ENCODE data around the gene FBXL20. TPM values are rescaled to one million over a fixed set of nuclear protein-coding genes. Genes with fewer than 3 reads are reported as not detected.

Gene FBXL20
- total RNA-seq, 1 donor from 2014 or later: 23.9 TPM

- Histone ChIP-seq H3K27me3 (peaks cover 25% of the 10 kb centered on the region), H3K27ac (no peak overlapping the region), H3K4me1 (peaks cover 7% of the 10 kb centered on the region), H3K4me3 (no peak overlapping the region), H3K9me3 (no peaks in the 10 kb centered on the region), H3K36me3 (no peaks in the 10 kb centered on the region)
- ATAC-seq: peak; percentile 66
- peak; percentile 61 for DNase-seq
- intact Hi-C loops (cut with DNase I): no loop called here
- TF ChIP-seq, protein P1, sequence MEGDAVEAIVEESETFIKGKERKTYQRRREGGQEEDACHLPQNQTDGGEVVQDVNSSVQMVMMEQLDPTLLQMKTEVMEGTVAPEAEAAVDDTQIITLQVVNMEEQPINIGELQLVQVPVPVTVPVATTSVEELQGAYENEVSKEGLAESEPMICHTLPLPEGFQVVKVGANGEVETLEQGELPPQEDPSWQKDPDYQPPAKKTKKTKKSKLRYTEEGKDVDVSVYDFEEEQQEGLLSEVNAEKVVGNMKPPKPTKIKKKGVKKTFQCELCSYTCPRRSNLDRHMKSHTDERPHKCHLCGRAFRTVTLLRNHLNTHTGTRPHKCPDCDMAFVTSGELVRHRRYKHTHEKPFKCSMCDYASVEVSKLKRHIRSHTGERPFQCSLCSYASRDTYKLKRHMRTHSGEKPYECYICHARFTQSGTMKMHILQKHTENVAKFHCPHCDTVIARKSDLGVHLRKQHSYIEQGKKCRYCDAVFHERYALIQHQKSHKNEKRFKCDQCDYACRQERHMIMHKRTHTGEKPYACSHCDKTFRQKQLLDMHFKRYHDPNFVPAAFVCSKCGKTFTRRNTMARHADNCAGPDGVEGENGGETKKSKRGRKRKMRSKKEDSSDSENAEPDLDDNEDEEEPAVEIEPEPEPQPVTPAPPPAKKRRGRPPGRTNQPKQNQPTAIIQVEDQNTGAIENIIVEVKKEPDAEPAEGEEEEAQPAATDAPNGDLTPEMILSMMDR (IDR thresholded peaks at IDR 0.05): peak; percentile 55
Observed at GRCh38 chr17:39235555-39236449, 165.6 kb downstream of the FBXL20 start.

DNA sequence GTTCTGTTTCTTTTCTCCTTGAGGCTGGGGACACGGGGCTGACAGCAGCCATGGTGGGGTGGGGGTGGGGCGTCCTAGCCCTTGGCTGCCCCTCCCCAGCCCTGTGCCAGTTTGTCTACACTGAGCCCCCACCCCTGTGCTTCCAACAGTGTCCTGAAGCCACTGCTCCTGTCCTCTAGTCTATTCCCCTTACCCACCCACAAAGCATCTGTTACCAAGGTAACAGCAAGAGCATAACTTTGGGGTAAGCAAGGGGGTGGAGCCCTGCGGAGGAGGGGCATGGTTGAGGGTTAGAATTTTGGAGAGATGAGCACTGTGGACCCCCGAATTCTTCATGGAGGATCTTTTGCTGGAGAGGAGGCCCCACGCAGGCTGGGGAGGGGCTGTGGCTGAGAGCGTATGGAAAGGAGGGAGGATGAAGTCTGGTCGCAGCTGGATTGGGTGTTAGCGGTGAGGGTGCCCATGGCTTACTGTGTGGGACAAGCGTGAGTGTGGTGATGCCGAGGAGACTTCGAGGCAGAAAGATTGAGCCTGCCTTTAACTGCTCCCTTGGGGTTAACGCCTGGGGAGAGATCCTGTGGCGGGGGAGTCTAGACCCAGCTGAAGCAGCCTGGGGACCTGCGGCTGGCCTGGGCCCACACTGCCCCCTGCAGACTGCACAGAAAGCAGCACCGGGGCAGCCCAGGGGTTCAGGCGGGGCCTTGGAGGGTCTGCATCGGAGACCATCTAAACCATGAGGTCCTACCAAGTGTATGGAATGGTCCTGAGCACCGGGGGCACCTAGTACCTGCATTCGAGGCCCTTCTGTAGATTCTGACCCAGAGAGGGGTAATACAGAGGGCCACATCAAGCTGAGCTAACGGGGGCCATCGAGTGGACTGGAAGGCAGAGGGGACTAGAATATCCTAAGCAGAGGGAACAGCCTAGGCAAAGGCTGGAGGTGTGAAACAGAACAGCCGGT is 169.6 kb downstream of the FBXL20 start:
- Histone ChIP-seq H3K27ac (no peak overlapping the region), H3K4me3 (no peak overlapping the region), H3K36me3 (no peaks in the 10 kb centered on the region), H3K9me3 (no peaks in the 10 kb centered on the region), H3K4me1 (no peaks in the 10 kb centered on the region), H3K27me3 (peaks cover 47% of the 10 kb centered on the region)
- peak; percentile 87 for ATAC-seq
- intact Hi-C loops (cut with DNase I): no loop called here
- TF ChIP-seq, protein P1 (IDR thresholded peaks at IDR 0.05): peak; percentile 77
- peak; percentile 81 for DNase-seq

GRCh38 chr17:39231091-39231561 is 170.3 kb downstream of the FBXL20 start:
- no peaks in the 10 kb centered on the region for H3K36me3 ChIP-seq
- TF ChIP-seq, protein P1 (IDR thresholded peaks at IDR 0.05): no peak
- H3K4me1 ChIP-seq: peaks cover 2% of the 10 kb centered on the region
- peak; percentile 8 for ATAC-seq
- H3K9me3 ChIP-seq: no peaks in the 10 kb centered on the region
- intact Hi-C loops (cut with DNase I): no loop called here
- H3K27me3 ChIP-seq: peaks cover 55% of the 10 kb centered on the region
- H3K27ac ChIP-seq: no peak overlapping the region
- H3K4me3 ChIP-seq: no peak overlapping the region
- no peak for DNase-seq

DNA sequence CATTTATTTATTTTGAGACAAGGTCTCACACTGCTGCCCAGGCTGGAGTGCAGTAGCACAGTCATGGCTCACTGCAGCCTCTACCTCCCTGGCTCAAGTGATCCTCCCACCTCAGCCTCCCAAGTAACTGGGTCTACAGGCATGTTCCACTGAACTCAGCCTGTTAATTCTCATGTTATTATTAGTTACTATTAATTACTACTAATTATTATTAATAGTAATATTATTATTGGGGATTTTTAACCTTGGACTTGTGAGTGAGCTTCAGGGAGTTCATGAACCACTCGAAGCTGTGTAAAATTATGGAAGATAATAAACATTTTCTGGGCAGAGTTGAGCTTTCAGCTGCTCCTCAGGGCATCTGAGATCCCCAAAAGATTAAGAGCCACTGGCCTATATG is 171.1 kb downstream of the FBXL20 start:
- ATAC-seq (no peak), DNase-seq (no peak)
- Histone ChIP-seq H3K36me3 (no peaks in the 10 kb centered on the region), H3K9me3 (no peaks in the 10 kb centered on the region), H3K27ac (no peak overlapping the region), H3K27me3 (peaks cover 63% of the 10 kb centered on the region), H3K4me1 (peaks cover 9% of the 10 kb centered on the region), H3K4me3 (no peak overlapping the region)
- TF ChIP-seq, protein P1 (IDR thresholded peaks at IDR 0.05): no peak
- intact Hi-C loops (cut with DNase I): no loop called here

GRCh38 chr17:39229274-39229913 is 172.0 kb downstream of the FBXL20 start:
- Histone ChIP-seq H3K27ac (no peak overlapping the region), H3K27me3 (peaks cover 72% of the 10 kb centered on the region), H3K9me3 (no peaks in the 10 kb centered on the region), H3K4me3 (no peak overlapping the region), H3K36me3 (no peaks in the 10 kb centered on the region), H3K4me1 (peaks cover 16% of the 10 kb centered on the region)
- ATAC-seq (no peak), DNase-seq (no peak)
- TF ChIP-seq, protein P1 (IDR thresholded peaks at IDR 0.05): no peak
- intact Hi-C loops (cut with DNase I): no loop called here
